NCI-H510A (cell line): Measurements from ENCODE around the gene IFIT1.
A peak's percentile ranks its signal among the peaks of the same experiment; 100 is the strongest.
"Not testable (repeated sequence)": the region's sequence is repeated elsewhere in the genome, so short reads cannot be mapped to it uniquely, and the experiment has no call there.

Source experiments
- DNase-seq: peaks from one replicate; lab custom pipeline; 2025; lab: John Stamatoyannopoulos, UW

IFIT1 gene

GRCh38 chr10:89367529-89367928 is 24.9 kb upstream of the IFIT1 start:
- no peak for DNase-seq

- DNase-seq: no peak
Observed at GRCh38 chr10:89368129-89368528, 24.3 kb upstream of the IFIT1 start.

DNA sequence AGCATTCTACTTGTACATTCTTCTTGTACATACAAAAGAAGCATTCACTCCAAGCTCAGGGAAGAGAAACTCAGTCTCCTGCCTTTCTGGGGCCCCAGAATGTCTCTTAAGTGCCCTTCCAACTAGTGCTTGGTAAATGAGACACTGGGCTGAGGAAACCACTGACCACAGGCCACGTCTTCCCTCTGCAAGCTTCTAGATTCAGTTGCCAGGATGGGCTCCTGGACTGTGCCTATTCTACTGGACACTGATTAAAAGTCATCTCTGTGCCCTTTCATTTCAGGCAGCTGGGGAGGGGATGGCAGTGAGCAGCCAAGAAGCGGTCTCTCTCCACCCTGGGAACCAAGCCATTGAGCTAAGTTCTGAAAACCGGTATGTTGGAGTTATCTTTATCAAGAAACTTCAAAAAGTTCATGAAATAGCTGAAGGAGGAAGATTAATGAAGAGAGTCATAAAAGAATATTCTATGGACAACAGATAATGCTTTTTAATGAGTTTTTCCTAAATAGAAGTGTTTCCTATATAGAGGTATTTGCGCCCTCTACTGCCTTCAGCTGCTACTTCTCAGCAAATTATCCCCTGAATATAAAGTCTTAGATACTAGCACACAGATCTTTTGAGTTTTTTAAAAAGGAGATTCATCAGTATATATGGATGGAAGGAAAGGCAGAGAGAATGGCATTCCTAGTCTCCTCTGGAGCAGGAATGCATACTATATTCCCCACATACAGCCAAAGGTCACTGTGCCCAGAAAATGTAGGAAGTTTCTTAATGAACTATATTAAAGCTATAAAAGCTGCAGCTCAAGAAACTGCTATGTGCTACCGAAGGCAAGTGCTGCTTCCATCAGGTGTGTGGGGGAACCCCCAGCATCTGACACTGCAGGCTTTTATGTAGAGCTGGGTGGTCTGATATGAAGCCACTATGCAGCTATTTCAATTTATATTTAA is 23.0 kb upstream of the IFIT1 start:
- no peak for DNase-seq

- DNase-seq: no peak
Observed at GRCh38 chr10:89371079-89371478, 21.3 kb upstream of the IFIT1 start.

DNA sequence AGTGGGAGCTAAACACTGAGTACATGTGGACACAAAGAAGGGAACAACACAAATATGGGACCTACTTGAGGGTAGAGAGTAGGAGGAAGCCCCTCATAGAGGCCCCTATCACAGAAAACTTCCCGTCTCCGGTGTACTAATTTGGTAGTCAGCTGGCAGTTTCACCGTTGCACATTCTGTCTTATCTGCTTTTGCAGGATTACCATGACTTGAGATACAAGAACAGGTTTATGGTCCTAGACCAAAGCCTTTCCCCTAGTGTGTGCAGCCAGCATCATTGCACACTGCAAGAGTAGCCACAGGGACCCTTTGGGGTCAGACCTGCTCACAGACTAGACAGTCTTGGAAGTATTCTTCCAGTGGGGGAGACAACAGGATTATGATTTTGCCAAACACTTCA is 20.4 kb upstream of the IFIT1 start:
- no peak for DNase-seq

GRCh38 chr10:89373916-89374711 is 18.3 kb upstream of the IFIT1 start:
- no peak for DNase-seq

DNA sequence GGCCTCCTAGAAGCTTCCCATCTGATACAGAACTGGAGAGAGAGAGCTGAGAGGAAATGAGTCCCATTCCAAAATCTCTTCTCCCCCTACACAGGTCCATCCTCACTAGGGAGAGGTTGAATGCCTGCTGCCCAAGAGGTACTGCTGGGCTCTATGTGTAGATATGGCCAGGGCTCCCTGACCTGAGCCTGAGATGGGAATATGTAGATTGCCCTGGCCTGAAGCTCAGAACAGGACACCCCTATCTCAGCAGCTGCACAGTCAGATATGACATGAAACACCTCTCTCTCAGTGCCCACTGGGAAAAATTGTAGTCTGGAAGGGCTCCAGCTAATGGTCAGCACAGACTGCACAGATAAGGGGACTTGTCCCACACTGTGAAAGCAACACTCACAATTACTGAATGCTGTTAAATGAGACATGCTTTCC is 17.7 kb upstream of the IFIT1 start:
- DNase-seq: no peak

DNA sequence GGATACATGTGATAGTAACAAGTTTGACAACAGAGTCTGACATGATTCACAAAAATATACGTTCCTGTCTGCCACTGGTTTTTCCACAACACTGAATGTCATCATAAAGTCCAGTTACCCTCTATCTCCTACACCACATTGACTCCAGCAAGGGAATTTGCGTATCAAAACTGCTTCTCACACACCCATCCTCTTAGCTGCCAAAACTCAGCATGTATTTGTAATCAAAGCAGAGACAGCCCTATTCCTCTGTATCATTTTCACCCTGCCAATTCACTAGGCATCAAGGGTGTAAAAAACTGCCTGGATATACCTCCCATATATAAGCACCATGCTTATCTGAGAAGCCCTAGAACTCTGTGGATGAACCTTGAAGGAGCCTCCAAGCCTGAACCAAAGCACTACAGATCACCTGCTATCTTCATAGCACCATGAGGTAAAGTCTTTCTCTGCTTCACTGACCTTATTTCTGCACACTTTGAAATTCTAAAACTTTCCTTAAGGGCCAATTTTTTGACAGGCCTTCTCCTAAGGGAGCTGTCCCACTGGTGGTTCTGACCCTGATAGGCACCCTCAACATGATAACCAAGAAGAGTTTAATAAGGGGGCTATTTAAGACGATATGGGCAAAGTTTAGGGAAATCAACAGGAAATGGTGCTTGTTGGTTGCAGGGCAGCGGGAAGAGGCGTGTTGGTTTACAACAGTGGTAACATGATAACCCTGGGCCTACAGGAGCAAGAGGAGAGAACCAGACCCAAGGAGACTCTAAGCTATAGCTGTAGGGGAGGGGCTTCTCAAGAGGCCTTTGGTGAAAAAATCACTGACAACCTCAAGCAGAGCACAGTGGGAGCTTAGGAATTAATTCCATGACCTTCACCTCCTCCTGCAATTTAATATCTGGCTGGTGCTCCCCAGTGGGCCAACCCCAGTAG is 14.5 kb upstream of the IFIT1 start, which contains the start of gene IFIT1B:
TSS of gene IFIT1B (plus strand) at position 352 of the 933 bp plus-strand sequence. CDS start at position 432, 80 bp downstream.
- no peak for DNase-seq

- DNase-seq: no peak
Observed at GRCh38 chr10:89379103-89379502, 13.3 kb upstream of the IFIT1 start.

- DNase-seq: no peak
Observed at GRCh38 chr10:89382757-89383156, 9.7 kb upstream of the IFIT1 start.

DNA sequence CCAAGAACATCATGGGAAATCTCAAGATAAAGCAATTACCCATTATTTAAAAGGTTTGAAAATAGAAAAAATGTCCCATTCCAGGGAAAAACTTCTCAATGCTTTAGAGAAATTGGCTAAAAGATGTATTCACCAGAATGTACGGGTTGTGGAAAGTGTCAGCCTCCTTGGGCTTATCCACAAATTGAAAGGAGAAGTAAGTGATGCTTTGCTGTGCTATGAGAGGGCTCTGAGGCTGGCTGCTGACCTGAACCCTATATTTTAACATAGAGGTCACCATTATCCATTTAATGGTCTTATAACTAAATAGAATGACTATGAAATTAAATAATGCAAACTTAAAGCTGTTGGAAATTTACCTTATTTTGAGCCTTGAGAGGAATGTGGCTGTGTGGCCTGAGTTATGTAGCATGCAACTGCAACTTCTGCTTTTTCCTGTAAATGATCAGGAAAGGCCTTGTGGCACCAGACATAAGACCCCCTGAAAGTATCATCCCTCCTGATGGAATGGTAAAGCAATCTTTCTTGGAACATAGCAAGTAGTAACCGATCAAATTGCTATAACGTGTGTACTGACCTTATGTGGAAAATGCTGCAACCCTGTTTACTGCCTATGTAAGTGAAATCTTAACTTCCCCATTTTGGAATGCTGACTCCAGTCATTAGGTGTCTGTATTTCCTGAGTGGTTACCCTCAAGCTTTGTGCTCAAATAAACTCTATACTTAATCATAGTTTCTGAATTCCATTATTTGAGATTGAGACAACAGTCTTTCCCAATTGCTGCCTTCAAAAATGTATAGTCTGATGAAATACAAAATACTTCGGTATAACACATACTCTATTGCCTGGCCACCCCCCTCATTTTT is 7.7 kb upstream of the IFIT1 start:
- DNase-seq: no peak

DNA sequence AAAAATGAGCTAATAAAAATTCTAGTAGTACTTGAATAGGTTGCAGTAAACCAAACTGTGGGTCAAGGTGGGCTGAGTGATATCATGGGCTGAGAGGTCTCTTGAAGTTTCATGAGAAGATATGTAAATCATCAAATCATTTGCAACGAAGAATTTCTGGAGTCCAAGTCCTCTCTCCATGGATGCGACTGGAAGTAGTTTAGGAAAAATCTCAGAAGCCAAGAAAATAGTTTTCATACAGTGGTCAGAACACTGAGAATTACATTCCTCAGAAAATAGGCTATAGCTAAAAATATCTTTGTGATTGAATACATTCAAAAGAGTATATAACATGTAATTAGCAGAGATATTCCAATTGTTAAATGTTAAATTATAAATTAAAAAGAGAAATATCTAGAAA is 3.6 kb upstream of the IFIT1 start:
- no peak for DNase-seq

GRCh38 chr10:89389254-89389653 is 3.2 kb upstream of the IFIT1 start:
- no peak for DNase-seq

DNA sequence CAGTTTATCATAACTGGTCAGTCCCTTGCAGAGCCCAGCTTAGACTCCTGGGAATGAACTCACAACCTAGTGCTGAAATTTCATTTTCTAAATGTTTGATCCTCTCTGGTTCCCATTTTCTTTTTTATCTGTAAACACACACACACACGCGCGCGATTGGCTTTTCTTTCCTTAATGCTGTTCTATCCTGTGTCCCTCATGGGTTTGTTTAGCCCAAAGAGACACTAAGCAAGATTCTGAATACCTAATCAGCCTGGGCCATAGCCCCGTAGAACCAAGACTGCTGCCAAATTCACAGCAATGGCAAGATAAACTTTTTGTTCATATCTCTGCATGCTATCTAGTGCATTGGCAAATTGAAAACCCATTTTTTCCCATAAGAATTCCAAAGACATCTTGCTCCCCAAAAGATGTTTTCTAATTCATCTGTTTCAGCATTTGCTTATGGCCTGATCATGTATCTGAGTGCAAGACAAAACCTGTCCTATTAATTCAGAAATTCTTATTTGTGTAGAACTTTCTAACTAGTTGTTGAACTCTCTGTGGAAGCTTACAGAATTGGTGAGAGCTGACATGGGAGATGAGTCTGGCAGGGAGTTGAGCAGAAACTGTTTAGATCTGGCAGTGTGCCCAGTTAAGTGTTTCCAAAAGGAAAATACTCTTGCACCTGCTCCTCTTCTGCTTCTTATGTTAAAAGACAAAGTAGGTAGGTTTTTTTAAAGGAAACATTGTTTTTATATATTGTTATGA is 1.8 kb upstream of the IFIT1 start:
- peak; percentile 23 for DNase-seq

- not testable (repeated sequence) for DNase-seq
Observed at GRCh38 chr10:89391226-89391576, 1.2 kb upstream of the IFIT1 start.

DNA sequence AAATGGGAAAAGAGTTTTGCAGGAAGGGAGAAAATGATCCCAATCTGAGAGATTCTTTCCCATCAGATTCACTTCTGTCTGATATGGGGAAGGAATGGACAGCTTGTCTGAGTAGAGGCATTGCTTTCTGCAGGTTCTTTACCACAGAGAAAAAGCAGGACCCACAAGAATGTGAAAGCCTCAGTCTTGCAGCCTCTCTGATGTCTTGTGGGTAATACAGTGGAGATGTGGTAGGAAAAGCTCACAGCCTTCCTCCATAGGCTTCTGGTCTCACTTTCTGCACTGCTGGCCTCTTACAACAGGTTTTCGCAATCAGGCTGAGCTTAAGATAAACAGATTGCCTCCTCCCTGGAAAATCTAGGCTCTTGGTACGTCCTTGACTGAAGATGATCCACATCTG is 551 bp downstream of the IFIT1 start:
- DNase-seq: no peak

- peak; percentile 11 for DNase-seq
Observed at GRCh38 chr10:89393898-89394297, 1.5 kb downstream of the IFIT1 start.

GRCh38 chr10:89395141-89395540 is 2.7 kb downstream of the IFIT1 start:
- no peak for DNase-seq

GRCh38 chr10:89398003-89398749 is 5.8 kb downstream of the IFIT1 start:
- no peak for DNase-seq
